CD4-positive, CD25-positive, alpha-beta regulatory T cell (primary cell): ENCODE measurements around the gene KCNAB1. TPM values are rescaled to one million over a fixed set of nuclear protein-coding genes. Genes with fewer than 3 reads are reported as not detected.

Source experiments
- ATAC-seq, 2 donors: fragments of 150-1000 bp; cut with Tn5 transposase; one replicate each; pipeline ENCODE4 v1.10.0; 2021; ENCODE audit warnings: low read depth in 2 of 2, moderate number of reproducible peaks in 2 of 2, moderate library complexity in 1 of 2
- DNase-seq, 3 donors: peaks; one replicate each; pipeline versions ENCODE4 v3.0.0 to v3.0.0-alpha.2; 2012 to 2022; ENCODE audit warnings: mixed read lengths in 1 of 3
- H3K27ac ChIP-seq: one replicate; pipeline ENCODE4 v1.7.0; 2013; ENCODE audit warnings: mild to moderate bottlenecking, low read length; ENCODE audit not compliant: insufficient read depth, poor library complexity, severe bottlenecking
- H3K27me3 ChIP-seq: one replicate; pipeline ENCODE4 v1.7.0; 2013; ENCODE audit warnings: low read length; ENCODE audit not compliant: control insufficient read depth, insufficient read depth
- H3K36me3 ChIP-seq: one replicate; pipeline ENCODE4 v1.7.0; 2013; ENCODE audit warnings: mild to moderate bottlenecking, low read length, moderate library complexity; ENCODE audit not compliant: control insufficient read depth, insufficient read depth
- H3K4me1 ChIP-seq: 2 replicates; pipeline ENCODE4 v1.7.0; 2013; ENCODE audit warnings: mild to moderate bottlenecking, low read length; ENCODE audit not compliant: insufficient read depth, control insufficient read depth, poor library complexity, severe bottlenecking
- H3K4me3 ChIP-seq: one replicate; pipeline ENCODE4 v1.7.0; 2013; ENCODE audit warnings: low read depth, mild to moderate bottlenecking, low read length, moderate library complexity
- H3K9me3 ChIP-seq, 2 experiments: 1 replicate in 1 of 2; 2 replicates in 1 of 2; pipeline ENCODE4 v1.7.0; 2013; ENCODE audit warnings: low read length in 2 of 2, mild to moderate bottlenecking in 1 of 2, moderate library complexity in 1 of 2; ENCODE audit not compliant: control insufficient read depth in 2 of 2
- H3K27ac Mint-ChIP-seq, 3 donors: one replicate each; pipeline ENCODE4 v1.8.0; 2020 to 2022; ENCODE audit warnings: mild to moderate bottlenecking in 3 of 3, mixed read lengths in 3 of 3, moderate library complexity in 2 of 3
- H3K27me3 Mint-ChIP-seq: one replicate; pipeline ENCODE4 v1.8.0; 2022; ENCODE audit warnings: mild to moderate bottlenecking, mixed read lengths
- H3K36me3 Mint-ChIP-seq: one replicate; pipeline ENCODE4 v1.8.0; 2020; ENCODE audit warnings: mixed read lengths
- H3K4me1 Mint-ChIP-seq, 4 donors: one replicate each; pipeline ENCODE4 v1.8.0; 2020 to 2022; ENCODE audit warnings: mixed read lengths in 4 of 4, mild to moderate bottlenecking in 1 of 4
- H3K4me3 Mint-ChIP-seq, 4 donors: one replicate each; pipeline ENCODE4 v1.8.0; 2020 to 2022; ENCODE audit warnings: mild to moderate bottlenecking in 4 of 4, mixed read lengths in 4 of 4, moderate library complexity in 3 of 4
- H3K9me3 Mint-ChIP-seq, 7 donors: one replicate each; pipeline ENCODE4 v1.8.0; 2020 to 2022; ENCODE audit warnings: mixed read lengths in 7 of 7, mild to moderate bottlenecking in 3 of 7, moderate library complexity in 2 of 7
- polyA plus RNA-seq, 4 donors: library from polyadenylated mRNA; unstranded; fragments of 300-500 nt; fragmentation: Illumina TruSeq; gene quantifications; one replicate each; pipeline ENCODE4 v1.2.3, GENCODE V29; 2021
- total RNA-seq: library from RNA; stranded (reverse); gene quantifications from one replicate; pipeline ENCODE4 v1.2.3, GENCODE V29; 2022

KCNAB1 gene
- total and polyA plus RNA-seq, 5 donors from 2014 or later, result 0.08 to 0.26 (median 0.17) TPM

DNA sequence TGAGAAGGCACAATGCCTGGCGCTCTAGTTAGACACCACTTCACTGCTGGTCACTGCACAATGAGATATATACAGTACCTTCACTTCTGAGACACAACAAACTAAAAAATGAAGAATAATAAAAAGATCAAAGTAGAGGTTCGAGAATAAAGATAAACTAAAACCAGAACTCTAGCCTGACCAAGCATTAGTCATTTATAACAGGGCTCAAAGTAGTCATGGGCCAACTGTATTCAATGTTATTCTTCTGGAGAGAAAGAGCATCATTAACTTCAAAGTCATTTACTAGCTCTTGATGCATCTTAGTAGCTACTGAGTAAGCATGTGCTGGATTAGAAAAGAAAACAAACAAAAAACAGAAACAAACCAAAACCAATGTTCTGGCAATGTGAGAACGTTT, 289.3 kb downstream of the KCNAB1 start:
- no peaks in the 10 kb centered on the region for H3K36me3 ChIP-seq
- Mint-ChIP-seq H3K27me3 (peaks cover 33% of the 10 kb centered on the region), H3K4me3 (no peak overlapping the region), H3K27ac (no peak overlapping the region), H3K4me1 (no peaks in the 10 kb centered on the region), H3K36me3 (no peaks in the 10 kb centered on the region), H3K9me3 (peaks cover 0 to 2% (median 0%) of the 10 kb centered on the region in 7 donors)
- ATAC-seq (no peak), DNase-seq (no peak)
- no peaks in the 10 kb centered on the region for H3K4me1 ChIP-seq
- H3K9me3 ChIP-seq, result no peaks in the 10 kb centered on the region
- H3K27ac ChIP-seq, result no peak overlapping the region
- H3K27me3 ChIP-seq, result peaks cover 22% of the 10 kb centered on the region
- no peak overlapping the region for H3K4me3 ChIP-seq

DNA sequence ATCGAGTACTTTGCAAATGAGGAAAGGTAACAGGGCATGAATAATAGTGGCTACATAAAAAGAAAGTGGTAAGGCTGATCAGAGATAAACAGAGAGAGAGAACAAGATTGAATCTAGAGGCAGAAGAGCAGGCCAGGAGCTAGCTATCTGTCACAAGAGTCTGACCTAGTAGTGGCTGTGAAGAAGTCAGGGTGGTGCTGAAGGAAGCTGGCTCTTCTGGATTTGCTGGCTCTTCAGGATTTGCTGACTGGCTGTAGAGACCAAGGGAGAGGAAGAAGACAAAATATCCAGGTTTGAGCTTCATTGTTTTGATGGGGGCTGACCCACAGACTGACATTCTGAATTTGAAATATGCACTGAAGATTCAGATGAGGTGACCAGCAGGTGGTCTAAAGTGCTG, 292.2 kb downstream of the KCNAB1 start:
- DNase-seq (no peak), ATAC-seq (no peak)
- Histone ChIP-seq H3K9me3 (no peaks in the 10 kb centered on the region), H3K4me1 (no peaks in the 10 kb centered on the region), H3K27ac (no peak overlapping the region), H3K4me3 (no peak overlapping the region), H3K36me3 (no peaks in the 10 kb centered on the region), H3K27me3 (peaks cover 10% of the 10 kb centered on the region)
- Mint-ChIP-seq H3K27me3 (peaks cover 37% of the 10 kb centered on the region), H3K4me1 (no peaks in the 10 kb centered on the region), H3K9me3 (peaks cover 0 to 2% (median 0%) of the 10 kb centered on the region in 7 donors), H3K4me3 (no peak overlapping the region), H3K36me3 (no peaks in the 10 kb centered on the region), H3K27ac (no peak overlapping the region)

DNA sequence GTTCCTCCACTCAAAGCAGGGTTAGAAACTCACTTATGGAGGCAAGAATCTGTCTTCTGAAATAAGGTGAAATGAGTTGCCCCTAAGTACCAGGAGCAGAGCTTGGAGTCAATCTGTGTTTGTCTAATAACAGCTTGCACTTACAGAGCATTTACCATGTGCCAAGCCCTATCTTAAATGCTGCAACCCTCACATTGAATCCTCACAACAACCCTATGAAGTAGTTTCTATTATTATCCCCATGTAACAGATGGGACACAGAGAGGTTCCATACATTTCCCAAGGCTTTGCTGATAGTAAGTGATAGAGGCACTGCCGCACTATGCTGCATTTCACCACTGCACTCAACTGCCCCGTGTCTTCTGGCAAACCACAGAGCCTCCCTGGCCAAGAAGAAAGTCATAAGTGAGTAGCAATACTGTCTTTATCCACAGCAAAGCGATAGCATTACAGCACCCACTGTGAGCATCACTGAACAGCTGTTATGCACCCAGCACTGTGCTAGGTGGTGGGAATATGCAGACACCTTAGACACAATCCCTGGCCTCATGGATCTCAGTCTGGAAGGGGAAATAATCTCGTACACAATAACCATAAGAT, 293.0 kb downstream of the KCNAB1 start:
- ATAC-seq (no peak), DNase-seq (no peak)
- H3K27ac ChIP-seq, result no peak overlapping the region
- H3K9me3 Mint-ChIP-seq, result peaks cover 0 to 2% (median 0%) of the 10 kb centered on the region in 7 donors
- H3K36me3 ChIP-seq, result no peaks in the 10 kb centered on the region
- H3K4me1 Mint-ChIP-seq, result no peaks in the 10 kb centered on the region
- H3K36me3 Mint-ChIP-seq, result no peaks in the 10 kb centered on the region
- no peak overlapping the region for H3K4me3 Mint-ChIP-seq
- H3K4me1 ChIP-seq, result no peaks in the 10 kb centered on the region
- H3K9me3 ChIP-seq, result no peaks in the 10 kb centered on the region
- peaks cover 37% of the 10 kb centered on the region for H3K27me3 Mint-ChIP-seq
- H3K4me3 ChIP-seq, result no peak overlapping the region
- H3K27me3 ChIP-seq, result peaks cover 13% of the 10 kb centered on the region
- H3K27ac Mint-ChIP-seq, result no peak overlapping the region

DNA sequence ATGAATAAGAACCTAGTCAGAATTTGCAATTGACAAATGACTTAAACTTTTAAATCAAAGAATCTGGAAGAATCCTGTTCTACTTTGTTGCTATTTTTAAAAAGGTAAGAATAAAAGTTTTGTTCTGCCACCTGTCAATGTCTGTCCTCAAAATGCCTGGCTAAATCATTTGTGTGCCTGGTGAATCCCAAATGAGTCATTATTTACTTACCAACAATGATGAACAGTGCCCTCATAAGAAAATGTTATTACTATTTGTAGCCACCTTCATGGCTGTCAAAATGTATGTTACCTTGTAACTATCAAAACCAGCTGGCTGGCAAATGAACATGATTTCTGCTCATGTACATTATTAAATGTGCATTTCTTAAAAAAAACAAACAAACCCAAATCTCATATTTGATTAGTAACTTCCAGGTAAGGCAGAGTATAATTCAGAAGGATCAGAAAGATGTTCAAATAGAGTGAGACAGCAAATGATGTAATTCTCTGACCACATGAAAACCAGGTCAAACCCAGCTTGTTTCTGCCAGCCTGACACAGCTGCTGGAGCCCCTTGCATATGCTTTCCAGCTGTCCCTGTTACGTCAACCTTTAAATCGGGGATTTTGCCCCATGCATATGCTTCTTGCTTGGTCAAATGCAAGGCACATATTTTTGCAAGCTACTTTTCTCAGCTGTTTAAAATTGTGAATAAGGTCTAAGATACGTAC, 296.6 kb downstream of the KCNAB1 start:
- no peak for ATAC-seq
- no peak for DNase-seq
- Mint-ChIP-seq H3K27me3 (peaks cover 22% of the 10 kb centered on the region), H3K4me3 (no peak overlapping the region), H3K9me3 (peaks cover 0 to 1% (median 0%) of the 10 kb centered on the region in 7 donors), H3K36me3 (no peaks in the 10 kb centered on the region), H3K27ac (no peak overlapping the region), H3K4me1 (no peaks in the 10 kb centered on the region)
- Histone ChIP-seq H3K27ac (no peak overlapping the region), H3K27me3 (peaks cover 22% of the 10 kb centered on the region), H3K4me1 (no peaks in the 10 kb centered on the region), H3K9me3 (no peaks in the 10 kb centered on the region), H3K4me3 (no peak overlapping the region), H3K36me3 (no peaks in the 10 kb centered on the region)

DNA sequence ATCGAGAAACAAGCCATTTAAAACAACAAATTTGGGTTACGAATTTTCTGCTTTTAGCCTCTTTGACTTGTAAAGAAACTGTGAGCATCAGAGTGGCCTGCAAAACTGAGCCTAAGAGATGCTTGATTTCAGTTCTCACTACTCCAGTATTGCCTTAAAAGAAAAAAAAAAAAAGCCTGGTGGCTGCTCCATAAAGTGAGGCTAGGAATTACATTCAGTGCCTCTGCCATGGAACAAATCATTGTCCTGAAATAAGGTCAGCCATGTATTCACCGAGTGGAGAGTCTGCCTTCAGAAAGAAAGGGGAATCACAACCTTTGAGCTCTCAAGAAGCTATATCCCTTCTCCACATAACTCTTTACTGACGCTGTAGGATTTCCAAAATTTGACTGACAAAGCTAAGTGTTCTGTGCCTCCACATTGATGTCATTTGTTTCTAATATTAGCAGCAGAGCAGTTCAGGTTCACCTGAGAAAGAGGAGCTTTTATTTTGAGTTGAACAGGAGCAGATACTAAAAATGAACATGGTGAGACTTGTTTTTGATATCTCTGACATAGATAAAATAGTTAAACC, 297.3 kb downstream of the KCNAB1 start:
- Mint-ChIP-seq H3K27ac (no peak overlapping the region), H3K4me1 (no peaks in the 10 kb centered on the region), H3K4me3 (no peak overlapping the region), H3K27me3 (peaks cover 17% of the 10 kb centered on the region), H3K36me3 (no peaks in the 10 kb centered on the region), H3K9me3 (peaks cover 0 to 1% (median 0%) of the 10 kb centered on the region in 7 donors)
- ATAC-seq, result no peak
- H3K27ac ChIP-seq, result no peak overlapping the region
- no peak for DNase-seq
- peaks cover 22% of the 10 kb centered on the region for H3K27me3 ChIP-seq
- no peaks in the 10 kb centered on the region for H3K36me3 ChIP-seq
- no peak overlapping the region for H3K4me3 ChIP-seq
- no peaks in the 10 kb centered on the region for H3K4me1 ChIP-seq
- H3K9me3 ChIP-seq, result no peaks in the 10 kb centered on the region

DNA sequence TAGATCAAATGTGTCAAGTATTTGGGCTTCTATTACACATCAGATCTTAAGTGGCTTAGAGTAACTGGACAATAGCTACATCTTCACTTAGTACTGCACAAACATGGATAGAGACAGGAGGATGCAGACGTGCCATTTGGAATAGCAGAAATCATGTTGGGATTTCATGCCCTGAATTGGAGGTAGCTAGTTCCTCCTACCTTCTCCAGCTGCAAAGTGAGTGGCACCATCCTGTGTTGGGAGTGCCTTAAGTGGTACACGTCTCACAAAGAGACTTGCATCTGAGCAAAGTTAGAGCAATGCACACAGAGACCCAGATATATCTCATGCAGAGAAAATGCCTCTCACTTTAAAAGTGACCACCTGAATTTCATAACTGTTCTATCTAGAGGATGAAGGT, 298.1 kb downstream of the KCNAB1 start:
- H3K4me1 Mint-ChIP-seq, result no peaks in the 10 kb centered on the region
- peaks cover 0 to 1% (median 0%) of the 10 kb centered on the region in 7 donors for H3K9me3 Mint-ChIP-seq
- Histone ChIP-seq H3K36me3 (no peaks in the 10 kb centered on the region), H3K4me3 (no peak overlapping the region), H3K27ac (no peak overlapping the region), H3K9me3 (no peaks in the 10 kb centered on the region), H3K27me3 (peaks cover 20% of the 10 kb centered on the region), H3K4me1 (no peaks in the 10 kb centered on the region)
- peaks cover 16% of the 10 kb centered on the region for H3K27me3 Mint-ChIP-seq
- no peak overlapping the region for H3K27ac Mint-ChIP-seq
- no peaks in the 10 kb centered on the region for H3K36me3 Mint-ChIP-seq
- H3K4me3 Mint-ChIP-seq, result no peak overlapping the region
- DNase-seq (no peak), ATAC-seq (no peak)

DNA sequence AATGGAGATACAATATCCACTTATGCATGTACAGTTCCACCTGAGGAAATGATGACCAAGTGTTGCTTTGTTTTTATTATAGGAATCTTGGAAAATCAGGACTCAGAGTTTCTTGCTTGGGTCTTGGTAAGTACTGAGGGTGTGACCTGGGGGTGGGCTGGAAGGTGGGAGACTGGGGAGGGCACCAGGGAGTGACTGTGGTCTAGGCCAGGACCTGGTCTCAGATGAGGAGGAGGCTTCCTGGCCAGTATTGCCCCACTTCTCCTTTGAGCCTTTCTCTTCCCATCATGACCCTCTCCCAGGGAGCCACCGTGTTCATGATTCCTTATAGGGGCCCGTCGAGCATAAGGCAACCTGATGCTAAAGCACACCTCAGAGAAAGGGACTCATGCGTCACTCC, 301.2 kb downstream of the KCNAB1 start:
- H3K9me3 Mint-ChIP-seq, result no peaks in the 10 kb centered on the region
- no peak overlapping the region for H3K4me3 Mint-ChIP-seq
- H3K27ac Mint-ChIP-seq, result no peak overlapping the region
- Histone ChIP-seq H3K36me3 (no peaks in the 10 kb centered on the region), H3K4me3 (no peak overlapping the region), H3K4me1 (no peaks in the 10 kb centered on the region), H3K9me3 (no peaks in the 10 kb centered on the region), H3K27ac (no peak overlapping the region), H3K27me3 (peaks cover 21% of the 10 kb centered on the region)
- no peak for DNase-seq
- ATAC-seq, result no peak
- no peaks in the 10 kb centered on the region for H3K36me3 Mint-ChIP-seq
- peaks cover 6% of the 10 kb centered on the region for H3K27me3 Mint-ChIP-seq
- no peaks in the 10 kb centered on the region for H3K4me1 Mint-ChIP-seq

DNA sequence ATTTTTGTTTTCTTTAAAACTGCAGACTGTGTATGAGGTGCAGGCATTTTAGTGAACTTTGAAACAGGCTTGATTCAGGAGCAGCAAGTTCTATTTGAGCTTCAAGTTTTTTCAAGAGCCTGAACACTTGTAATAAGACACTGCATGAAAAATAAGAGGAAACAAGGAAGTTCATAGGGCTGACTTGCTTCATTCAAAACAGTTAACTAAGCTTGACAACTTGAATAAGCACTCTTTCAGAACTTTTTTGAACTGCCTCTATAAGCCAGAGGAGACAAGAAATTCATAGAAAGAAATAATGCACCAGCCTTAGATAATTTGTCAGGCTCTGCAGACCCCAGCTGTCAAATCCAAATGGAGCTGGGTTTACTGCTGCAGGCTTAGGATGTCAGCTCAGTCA, 304.4 kb downstream of the KCNAB1 start:
- Histone ChIP-seq H3K27me3 (peaks cover 14% of the 10 kb centered on the region), H3K4me1 (no peaks in the 10 kb centered on the region), H3K4me3 (no peak overlapping the region), H3K9me3 (no peaks in the 10 kb centered on the region), H3K27ac (no peak overlapping the region), H3K36me3 (no peaks in the 10 kb centered on the region)
- no peaks in the 10 kb centered on the region for H3K9me3 Mint-ChIP-seq
- no peaks in the 10 kb centered on the region for H3K4me1 Mint-ChIP-seq
- H3K27me3 Mint-ChIP-seq, result peaks cover 12% of the 10 kb centered on the region
- no peaks in the 10 kb centered on the region for H3K36me3 Mint-ChIP-seq
- ATAC-seq, result no peak
- H3K27ac Mint-ChIP-seq, result no peak overlapping the region
- DNase-seq, result no peak
- no peak overlapping the region for H3K4me3 Mint-ChIP-seq
